Measurements from ENCODE around the gene SUPT16H. TPM values are rescaled to one million over a fixed set of nuclear protein-coding genes. Genes with fewer than 3 reads are reported as not detected.

Gene SUPT16H
- total and polyA plus RNA-seq, 2 donors (not counting 1 experiment from before 2014, with no cell fraction given) = 28.3 to 78.3 TPM

GRCh38 chr14:21326972-21327371 is 56.8 kb downstream of the SUPT16H start:
- no peaks in the 10 kb centered on the region for H3K4me1 Mint-ChIP-seq
- CTCF ChIA-PET = no interaction called here
- no peak overlapping the region for H3K27ac ChIP-seq (ENCODE audit: low read length in 2 of 2)
- H3K27ac Mint-ChIP-seq = no peak overlapping the region
- no peaks in the 10 kb centered on the region for H3K36me3 ChIP-seq (replicated peaks in 1 of 2; ENCODE audit: control extremely low read depth in 1 of 2, control insufficient read depth in 1 of 2, extremely low read depth in 1 of 2, insufficient read depth in 2 of 2, low read length in 1 of 2)
- no peak for ATAC-seq (ENCODE audit: low read depth)
- H3K9ac ChIP-seq (ENCODE audit: low read length) = no peak overlapping the region
- H4K20me1 ChIP-seq (ENCODE audit: control insufficient read depth, insufficient read depth, low read length, poor library complexity, severe bottlenecking) = no peaks in the 10 kb centered on the region
- no peaks in the 10 kb centered on the region for H3K9me3 Mint-ChIP-seq (ENCODE audit: insufficient read depth)
- H2AFZ ChIP-seq (ENCODE audit: insufficient read depth, low read depth, low read length, poor library complexity, severe bottlenecking) = no peak overlapping the region
- no peak overlapping the region for H3K4me2 ChIP-seq (replicated peaks; ENCODE audit: low read depth, low read length, poor library complexity, severe bottlenecking)
- no CpG with 5 or more reads among the region's 1 CpG for WGBS (ENCODE audit: insufficient coverage)
- no peaks in the 10 kb centered on the region for H3K4me1 ChIP-seq (ENCODE audit: control insufficient read depth in 2 of 2, insufficient read depth in 2 of 2, low read length in 2 of 2)
- intact Hi-C loops (cut with micrococcal nuclease) = no loop called here
- DNase-seq = no peak
- H3K4me3 ChIP-seq (ENCODE audit: control extremely low read depth in 1 of 5, extremely low read depth in 1 of 5, insufficient read depth in 1 of 5, low read depth in 2 of 5, low read length in 4 of 5) = no peak overlapping the region
- H3K27me3 ChIP-seq (replicated peaks in 1 of 4; ENCODE audit: control extremely low read depth in 1 of 4, control insufficient read depth in 3 of 4, insufficient read depth in 4 of 4, low read length in 3 of 4) = no peaks in the 10 kb centered on the region
- no peaks in the 10 kb centered on the region for H3K9me3 ChIP-seq (ENCODE audit: control extremely low read depth in 1 of 3, control insufficient read depth in 2 of 3, insufficient read depth in 1 of 3, low read length in 2 of 3)
- no peaks in the 10 kb centered on the region for H3K79me2 ChIP-seq (ENCODE audit: control insufficient read depth, insufficient read depth, low read length)
- no peak for TF ChIP-seq CTCF (IDR thresholded peaks at IDR 0.05)
- TF ChIP-seq EZH2 (IDR thresholded peaks at IDR 0.05; ENCODE audit: borderline replicate concordance, insufficient read depth, low read depth, low read length, poor library complexity, severe bottlenecking) = no peak
- H3K27me3 Mint-ChIP-seq = peaks cover 10% of the 10 kb centered on the region
- no peak overlapping the region for H3K4me3 Mint-ChIP-seq
- POLR2A ChIA-PET = interaction anchor here (0.6 kb wide), 1 partner anchor 73 kb away, joined by 7 read pairs; no protein-coding TSS in a partner anchor

DNA sequence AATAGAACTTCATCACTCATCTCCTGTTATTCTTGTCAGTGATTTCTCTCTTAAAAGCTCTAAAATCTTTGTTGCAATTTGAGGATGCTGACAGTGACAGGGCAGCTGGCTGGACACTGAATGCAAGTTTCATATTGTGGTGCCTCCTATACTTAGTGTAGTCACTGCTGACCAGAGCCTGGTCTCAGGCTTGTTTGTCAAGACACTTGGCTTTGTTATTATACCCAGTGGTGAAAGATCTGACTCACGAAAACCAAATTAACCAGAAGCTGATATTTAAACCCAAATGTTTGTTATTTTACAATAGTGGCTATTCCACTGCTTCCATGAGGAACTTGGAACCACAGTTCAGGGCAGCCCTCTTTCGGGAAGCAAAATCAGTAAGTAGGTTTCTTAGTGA is 61.1 kb downstream of the SUPT16H start:
- peaks cover 13% of the 10 kb centered on the region for H3K4me1 Mint-ChIP-seq
- CTCF ChIA-PET = no interaction called here
- H2AFZ ChIP-seq (ENCODE audit: insufficient read depth, low read depth, low read length, poor library complexity, severe bottlenecking) = no peak overlapping the region
- TF ChIP-seq CTCF (IDR thresholded peaks at IDR 0.05) (no peak), EZH2 (IDR thresholded peaks at IDR 0.05; ENCODE audit: borderline replicate concordance, insufficient read depth, low read depth, low read length, poor library complexity, severe bottlenecking) (no peak)
- no peaks in the 10 kb centered on the region for H3K36me3 ChIP-seq (replicated peaks in 1 of 2; ENCODE audit: control extremely low read depth in 1 of 2, control insufficient read depth in 1 of 2, extremely low read depth in 1 of 2, insufficient read depth in 2 of 2, low read length in 1 of 2)
- no peaks in the 10 kb centered on the region for H3K9me3 Mint-ChIP-seq (ENCODE audit: insufficient read depth)
- peaks cover 10% of the 10 kb centered on the region for H3K27me3 Mint-ChIP-seq
- no peaks in the 10 kb centered on the region for H4K20me1 ChIP-seq (ENCODE audit: control insufficient read depth, insufficient read depth, low read length, poor library complexity, severe bottlenecking)
- 100% methylated on average over 1 of the region's 2 CpGs for WGBS (ENCODE audit: insufficient coverage)
- no peak overlapping the region for H3K9ac ChIP-seq (ENCODE audit: low read length)
- intact Hi-C loops (cut with micrococcal nuclease) = no loop called here
- H3K4me3 Mint-ChIP-seq = no peak overlapping the region
- ATAC-seq (ENCODE audit: low read depth) = no peak
- peaks cover 6 to 10% of the 10 kb centered on the region in 2 donors for H3K4me1 ChIP-seq (ENCODE audit: control insufficient read depth in 2 of 2, insufficient read depth in 2 of 2, low read length in 2 of 2)
- H3K4me3 ChIP-seq (ENCODE audit: control extremely low read depth in 1 of 5, extremely low read depth in 1 of 5, insufficient read depth in 1 of 5, low read depth in 2 of 5, low read length in 4 of 5) = no peak overlapping the region
- H3K9me3 ChIP-seq (ENCODE audit: control extremely low read depth in 1 of 3, control insufficient read depth in 2 of 3, insufficient read depth in 1 of 3, low read length in 2 of 3) = no peaks in the 10 kb centered on the region
- H3K27me3 ChIP-seq (replicated peaks in 1 of 4; ENCODE audit: control extremely low read depth in 1 of 4, control insufficient read depth in 3 of 4, insufficient read depth in 4 of 4, low read length in 3 of 4) = no peaks in the 10 kb centered on the region
- no peak overlapping the region for H3K4me2 ChIP-seq (replicated peaks; ENCODE audit: low read depth, low read length, poor library complexity, severe bottlenecking)
- POLR2A ChIA-PET = no interaction called here
- no peak overlapping the region for H3K27ac ChIP-seq (ENCODE audit: low read length in 2 of 2)
- H3K27ac Mint-ChIP-seq = no peak overlapping the region
- no peak for DNase-seq
- no peaks in the 10 kb centered on the region for H3K79me2 ChIP-seq (ENCODE audit: control insufficient read depth, insufficient read depth, low read length)
